BLaER1 treated with 17β-estradiol and CSF1 and Interleukin-3, amounts not matched to agents 10 nM and 100 nM (cell line): ENCODE results near the gene ZMYM3.

ENCODE experiments used
- H3K27ac ChIP-seq, 11 experiments: shearing (Covaris generic); formaldehyde crosslinking; 2 replicates each; pipeline ENCODE4 v1.8.1; 2022
- H3K27me3 ChIP-seq, 11 experiments: shearing (Covaris generic); formaldehyde crosslinking; 2 replicates each; pipeline ENCODE4 v1.8.1; 2022
- H3K36me3 ChIP-seq, 11 experiments: shearing (Covaris generic); formaldehyde crosslinking; 2 replicates each; pipeline ENCODE4 v1.8.1; 2022
- H3K4me1 ChIP-seq, 10 experiments: shearing (Covaris generic); formaldehyde crosslinking; 2 replicates each; pipeline ENCODE4 v1.8.1; 2022
- H3K4me2 ChIP-seq, 11 experiments: shearing (Covaris generic); formaldehyde crosslinking; 2 replicates each; pipeline ENCODE4 v1.8.1; 2022
- H3K4me3 ChIP-seq, 10 experiments: shearing (Covaris generic); formaldehyde crosslinking; 2 replicates each; pipeline ENCODE4 v1.8.1; 2022
- H3K9ac ChIP-seq, 11 experiments: shearing (Covaris generic); formaldehyde crosslinking; 2 replicates each; pipeline ENCODE4 v1.8.1; 2022
- H3K9me3 ChIP-seq, 11 experiments: shearing (Covaris generic); formaldehyde crosslinking; replicated peaks in 1 of 11; 2 replicates each; pipeline ENCODE4 v1.8.1; 2022
- H4K20me1 ChIP-seq, 11 experiments: shearing (Covaris generic); formaldehyde crosslinking; 2 replicates each; pipeline ENCODE4 v1.8.1; 2022
- Cebpa-rat ChIP-seq, 11 experiments: shearing (Covaris generic); IDR thresholded peaks; 2 replicates each; pipeline ENCODE4 v1.8.1; 2022

Gene ZMYM3

GRCh38 chrX:71245159-71245558, 8.8 kb downstream of the ZMYM3 start:
- Histone ChIP-seq H3K4me2 (no peak overlapping the region), H3K27ac (no peak overlapping the region), H3K4me3 (no peak overlapping the region), H3K27me3 (peaks cover 89 to 100% (median 99%) of the 10 kb centered on the region in 11 experiments), H4K20me1 (peaks cover 0 to 33% (median 0%) of the 10 kb centered on the region in 11 experiments; a peak in 6 of 22 replicates), H3K9me3 (no peaks in the 10 kb centered on the region; a peak in 1 of 22 replicates), H3K4me1 (no peaks in the 10 kb centered on the region), H3K9ac (no peak overlapping the region), H3K36me3 (peaks cover 84 to 99% (median 95%) of the 10 kb centered on the region in 11 experiments)
- no peak for TF ChIP-seq Cebpa-rat (IDR thresholded peaks at IDR 0.05)

- Histone ChIP-seq H3K9me3 (no peaks in the 10 kb centered on the region; a peak in 1 of 22 replicates), H3K36me3 (peaks cover 83 to 99% (median 94%) of the 10 kb centered on the region in 11 experiments), H3K4me1 (no peaks in the 10 kb centered on the region)
Observed at GRCh38 chrX:71244359-71245128, 9.4 kb downstream of the ZMYM3 start.

GRCh38 chrX:71241301-71241700, 12.6 kb downstream of the ZMYM3 start:
- no peak overlapping the region for H3K4me2 ChIP-seq
- H3K4me1 ChIP-seq = no peaks in the 10 kb centered on the region
- no peak overlapping the region for H3K9ac ChIP-seq
- H3K4me3 ChIP-seq = no peak overlapping the region
- no peaks in the 10 kb centered on the region; a peak in 1 of 22 replicates for H3K9me3 ChIP-seq
- H3K36me3 ChIP-seq = peaks cover 58 to 67% (median 64%) of the 10 kb centered on the region in 11 experiments
- TF ChIP-seq Cebpa-rat (IDR thresholded peaks at IDR 0.05) = no peak
- peaks cover 69 to 86% (median 82%) of the 10 kb centered on the region in 11 experiments for H3K27me3 ChIP-seq
- H3K27ac ChIP-seq = no peak overlapping the region
- H4K20me1 ChIP-seq = peaks cover 0 to 14% (median 0%) of the 10 kb centered on the region in 11 experiments; a peak in 4 of 22 replicates

More at GRCh38 chrX:71244359-71245128, 9.4 kb downstream of the ZMYM3 start:
- peaks cover 0 to 31% (median 0%) of the 10 kb centered on the region in 11 experiments; a peak in 7 of 22 replicates for H4K20me1 ChIP-seq
- H3K27ac ChIP-seq = no peak overlapping the region
- TF ChIP-seq Cebpa-rat (IDR thresholded peaks at IDR 0.05) = no peak
- no peak overlapping the region for H3K9ac ChIP-seq
- H3K4me3 ChIP-seq = no peak overlapping the region
- no peak overlapping the region for H3K4me2 ChIP-seq
- peaks cover 92 to 100% (median 99%) of the 10 kb centered on the region in 11 experiments for H3K27me3 ChIP-seq

GRCh38 chrX:71239781-71240180, 14.2 kb downstream of the ZMYM3 start:
- no peak for TF ChIP-seq Cebpa-rat (IDR thresholded peaks at IDR 0.05)
- no peaks in the 10 kb centered on the region for H3K9me3 ChIP-seq

GRCh38 chrX:71236836-71237235, 17.1 kb downstream of the ZMYM3 start:
- no peak for TF ChIP-seq Cebpa-rat (IDR thresholded peaks at IDR 0.05)

More at GRCh38 chrX:71239781-71240180, 14.2 kb downstream of the ZMYM3 start:
- peaks cover 0 to 13% (median 0%) of the 10 kb centered on the region in 11 experiments; a peak in 3 of 22 replicates for H4K20me1 ChIP-seq
- H3K9ac ChIP-seq = no peak overlapping the region
- no peaks in the 10 kb centered on the region; a peak in 1 of 20 replicates for H3K4me1 ChIP-seq
- H3K4me2 ChIP-seq = no peak overlapping the region
- H3K4me3 ChIP-seq = no peak overlapping the region
- H3K27me3 ChIP-seq = peaks cover 60 to 80% (median 69%) of the 10 kb centered on the region in 11 experiments
- no peak overlapping the region for H3K27ac ChIP-seq
- H3K36me3 ChIP-seq = peaks cover 45 to 53% (median 51%) of the 10 kb centered on the region in 11 experiments

GRCh38 chrX:71235482-71235881, 18.5 kb downstream of the ZMYM3 start:
- no peak for TF ChIP-seq Cebpa-rat (IDR thresholded peaks at IDR 0.05)
- Histone ChIP-seq H3K4me1 (peaks cover 0 to 1% (median 0%) of the 10 kb centered on the region in 10 experiments; a peak in 1 of 20 replicates), H3K9ac (no peak overlapping the region), H4K20me1 (peaks cover 0 to 5% (median 0%) of the 10 kb centered on the region in 11 experiments; a peak in 1 of 22 replicates), H3K36me3 (peaks cover 5 to 10% (median 8%) of the 10 kb centered on the region in 11 experiments; a peak in 18 of 22 replicates), H3K4me2 (no peak overlapping the region), H3K27ac (no peak overlapping the region), H3K27me3 (peaks cover 19 to 53% (median 33%) of the 10 kb centered on the region in 11 experiments), H3K4me3 (no peak overlapping the region), H3K9me3 (no peaks in the 10 kb centered on the region)

More at GRCh38 chrX:71236836-71237235, 17.1 kb downstream of the ZMYM3 start:
- Histone ChIP-seq H4K20me1 (peaks cover 0 to 7% (median 0%) of the 10 kb centered on the region in 11 experiments; a peak in 2 of 22 replicates), H3K4me2 (no peak overlapping the region), H3K27ac (no peak overlapping the region), H3K4me1 (no peaks in the 10 kb centered on the region; a peak in 1 of 20 replicates), H3K9me3 (no peaks in the 10 kb centered on the region), H3K36me3 (peaks cover 18 to 24% (median 22%) of the 10 kb centered on the region in 11 experiments), H3K4me3 (no peak overlapping the region), H3K27me3 (peaks cover 32 to 66% (median 45%) of the 10 kb centered on the region in 11 experiments), H3K9ac (no peak overlapping the region)

- Histone ChIP-seq H3K4me1 (peaks cover 0 to 23% (median 14%) of the 10 kb centered on the region in 10 experiments; a peak in 13 of 20 replicates), H3K27ac (no peak overlapping the region), H3K9me3 (peaks cover 0 to 4% (median 0%) of the 10 kb centered on the region in 11 experiments; a peak in 1 of 22 replicates), H3K27me3 (peaks cover 7 to 57% (median 32%) of the 10 kb centered on the region in 11 experiments; a peak in 18 of 22 replicates), H3K4me3 (no peak overlapping the region), H4K20me1 (no peaks in the 10 kb centered on the region), H3K4me2 (no peak overlapping the region), H3K9ac (no peak overlapping the region), H3K36me3 (no peaks in the 10 kb centered on the region)
- TF ChIP-seq Cebpa-rat (IDR thresholded peaks at IDR 0.05) = no peak
Observed at GRCh38 chrX:71228063-71228642, 25.8 kb downstream of the ZMYM3 start.

GRCh38 chrX:71227370-71228062, 26.4 kb downstream of the ZMYM3 start:
- Histone ChIP-seq H4K20me1 (no peaks in the 10 kb centered on the region), H3K4me1 (peaks cover 0 to 23% (median 14%) of the 10 kb centered on the region in 10 experiments; a peak in 13 of 20 replicates)

More at GRCh38 chrX:71227370-71228062, 26.4 kb downstream of the ZMYM3 start:
- Histone ChIP-seq H3K9ac (no peak overlapping the region), H3K27ac (no peak overlapping the region), H3K4me3 (no peak overlapping the region), H3K27me3 (peaks cover 9 to 52% (median 32%) of the 10 kb centered on the region in 11 experiments; a peak in 18 of 22 replicates), H3K36me3 (no peaks in the 10 kb centered on the region), H3K9me3 (peaks cover 0 to 4% (median 0%) of the 10 kb centered on the region in 11 experiments; a peak in 1 of 22 replicates), H3K4me2 (no peak overlapping the region)
- TF ChIP-seq Cebpa-rat (IDR thresholded peaks at IDR 0.05) = no peak
